HG02588 (cell line): ENCODE data around the gene XPO6.
A peak's percentile ranks its signal among the peaks of the same experiment; 100 is the strongest.

Source experiments
- ATAC-seq: cut with Tn5 transposase; IDR thresholded peaks from one replicate; pipeline ENCODE4 v1.9.1; 2021; ENCODE audit warnings: mild to moderate bottlenecking, moderate library complexity; ENCODE audit not compliant: unreplicated experiment

The XPO6 gene

DNA sequence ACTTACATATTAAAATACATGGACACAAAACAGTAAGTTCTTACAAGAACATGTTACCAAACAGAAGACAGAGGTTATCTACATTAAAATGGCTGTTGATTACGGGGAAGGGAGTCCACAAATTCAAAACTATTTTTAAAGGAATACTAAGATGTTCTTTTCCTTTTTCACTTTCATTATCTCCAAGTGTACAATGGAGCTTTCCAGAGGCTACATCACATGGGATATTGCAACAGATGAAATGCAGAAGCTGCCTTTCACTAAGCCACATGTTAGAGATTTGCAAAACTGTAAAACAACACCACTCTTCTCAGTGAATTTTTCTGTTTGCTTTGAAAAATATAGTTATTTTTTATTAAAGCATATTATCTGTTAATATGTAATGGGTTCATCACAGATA, 53.6 kb downstream of the XPO6 start:
- ATAC-seq = no peak

DNA sequence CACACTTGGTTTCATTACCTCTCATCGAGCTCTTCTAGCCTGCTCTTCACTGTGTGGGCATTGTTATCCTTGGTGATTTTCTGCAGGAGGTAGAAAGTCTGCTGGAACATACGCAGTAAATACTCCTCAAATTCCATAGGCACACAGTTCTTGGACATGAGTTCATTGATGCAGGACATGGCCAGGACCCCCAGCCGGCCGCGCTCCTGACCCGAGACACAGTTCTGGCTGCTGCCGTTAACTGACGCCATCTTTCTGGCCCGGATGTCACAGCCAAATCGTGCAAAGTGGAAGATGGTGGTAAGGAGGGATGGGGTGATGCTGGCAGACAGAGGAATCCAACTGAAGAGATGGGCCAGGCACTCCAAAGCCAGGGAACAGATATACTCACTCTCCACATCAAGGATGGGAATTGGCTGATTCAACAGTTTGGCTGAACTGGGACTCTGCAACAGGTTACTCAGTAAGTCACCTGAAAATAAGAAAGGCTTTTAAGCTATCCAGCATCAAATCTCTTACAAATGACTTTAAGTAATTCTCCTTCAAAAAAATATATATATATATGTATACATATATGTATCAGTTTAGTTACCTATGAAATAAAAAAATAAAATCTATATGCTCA, 55.6 kb downstream of the XPO6 start:
- ATAC-seq = no peak

DNA sequence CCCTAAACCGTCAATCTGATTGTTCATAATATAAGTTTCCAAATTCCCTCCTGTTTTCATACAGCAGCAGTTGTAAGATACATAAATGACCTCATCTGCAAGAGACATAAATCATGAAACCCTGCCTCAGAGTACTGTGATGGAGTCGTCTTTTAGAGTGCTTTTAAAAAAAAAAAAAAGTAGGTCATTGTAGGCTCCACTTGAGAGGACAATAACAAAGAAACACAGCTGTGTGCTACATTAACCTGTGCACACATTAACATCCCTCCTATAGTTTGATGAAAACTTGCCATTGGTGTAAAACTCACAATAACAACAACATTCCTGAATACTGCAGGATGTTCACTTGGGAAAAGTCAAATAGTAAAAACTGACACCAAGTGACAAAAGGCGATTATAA, 56.5 kb downstream of the XPO6 start:
- no peak for ATAC-seq

DNA sequence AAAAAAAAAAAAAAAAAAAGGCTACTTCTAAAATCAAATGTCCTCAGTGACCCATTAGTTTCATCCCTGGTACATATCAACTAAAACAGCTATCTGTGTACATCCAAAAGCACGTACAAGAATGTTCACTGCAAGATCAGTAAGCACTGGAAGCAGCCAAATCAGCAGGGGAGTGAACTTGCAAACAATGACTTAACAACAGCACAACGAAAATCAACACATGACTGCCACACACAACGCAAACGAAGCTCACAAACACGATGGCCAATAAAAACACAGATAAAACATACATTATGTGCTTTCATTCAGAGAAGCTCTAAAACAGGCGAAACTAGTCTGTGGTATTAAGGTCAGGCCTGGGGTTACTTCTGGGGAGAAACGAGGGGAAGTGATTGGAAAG, 60.6 kb downstream of the XPO6 start:
- no peak for ATAC-seq

DNA sequence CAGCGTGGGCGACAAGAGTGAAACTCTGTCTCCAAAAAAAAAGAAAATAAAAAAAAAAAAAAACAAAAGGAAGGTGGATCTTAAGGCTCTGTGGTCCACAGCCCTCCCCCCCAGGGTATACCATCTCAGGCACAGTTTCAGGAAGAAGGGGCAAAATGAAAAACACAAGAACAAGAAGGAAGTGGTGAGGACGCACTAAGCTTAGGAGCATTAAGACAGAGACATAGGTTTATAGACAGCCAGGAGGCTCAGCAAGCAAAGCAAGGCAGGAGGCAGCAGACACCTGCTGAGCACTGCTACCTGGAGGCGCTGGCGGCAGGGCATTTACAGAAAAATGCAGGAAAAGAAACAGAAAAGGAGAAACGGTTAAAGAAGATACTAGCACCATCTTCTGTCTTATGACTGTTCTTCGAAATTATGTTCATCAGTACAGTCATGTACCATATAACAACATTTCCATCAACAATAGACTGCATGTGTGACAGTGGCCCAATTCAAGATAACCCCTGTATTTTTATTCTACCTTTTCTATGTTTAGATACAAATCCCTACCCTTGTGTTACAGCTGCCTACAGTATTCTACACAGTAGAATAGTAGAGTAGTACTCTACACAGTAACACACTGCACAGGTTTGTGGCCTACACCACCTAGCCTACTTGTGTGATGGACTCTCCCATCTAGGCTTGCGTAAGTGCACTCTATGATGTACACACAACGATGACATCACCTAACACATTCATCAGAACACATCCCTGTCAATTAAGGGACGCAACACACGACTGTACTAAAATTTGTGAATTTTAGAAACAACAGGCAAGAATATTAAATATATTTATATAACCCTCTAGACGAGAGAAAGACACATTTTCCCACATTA, 62.5 kb downstream of the XPO6 start:
- no peak for ATAC-seq

DNA sequence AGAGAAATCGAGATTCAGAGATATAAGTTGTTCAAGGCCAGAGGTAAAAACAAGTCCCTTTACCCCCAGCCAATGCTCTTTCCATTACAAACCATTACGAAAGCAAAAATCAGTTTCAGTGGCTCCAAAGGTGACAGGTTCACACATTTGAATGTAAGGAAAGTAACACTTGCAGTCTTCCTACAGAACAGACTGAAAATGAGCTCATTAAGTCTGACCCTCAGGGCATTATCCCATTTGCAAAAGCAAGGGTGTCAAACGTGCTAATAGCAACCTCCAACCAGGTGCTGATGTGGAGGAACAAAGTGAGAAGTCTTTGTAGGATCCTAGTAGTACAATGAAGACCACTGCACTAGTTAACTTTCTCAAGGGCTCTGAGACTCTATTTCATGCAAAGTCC, 65.2 kb downstream of the XPO6 start:
- ATAC-seq = no peak

DNA sequence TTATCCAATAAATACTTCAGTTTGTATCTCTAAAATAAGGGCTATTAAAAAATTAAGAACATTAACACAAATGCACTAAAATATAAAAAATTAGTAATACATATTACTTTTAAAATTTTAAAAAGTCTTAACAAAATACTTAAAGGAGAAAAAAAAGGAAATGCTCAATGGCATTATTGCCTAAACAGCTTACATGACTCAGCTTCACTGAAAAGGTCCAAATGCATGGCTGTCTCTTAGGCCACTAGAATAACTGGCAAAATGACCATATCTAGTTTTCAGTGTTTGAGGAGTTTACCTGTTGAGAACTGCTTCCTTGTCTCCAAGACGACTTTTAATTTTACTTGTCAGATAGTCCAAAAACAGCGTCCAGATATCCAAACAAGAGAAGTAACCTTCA, 66.0 kb downstream of the XPO6 start:
- ATAC-seq = no peak

DNA sequence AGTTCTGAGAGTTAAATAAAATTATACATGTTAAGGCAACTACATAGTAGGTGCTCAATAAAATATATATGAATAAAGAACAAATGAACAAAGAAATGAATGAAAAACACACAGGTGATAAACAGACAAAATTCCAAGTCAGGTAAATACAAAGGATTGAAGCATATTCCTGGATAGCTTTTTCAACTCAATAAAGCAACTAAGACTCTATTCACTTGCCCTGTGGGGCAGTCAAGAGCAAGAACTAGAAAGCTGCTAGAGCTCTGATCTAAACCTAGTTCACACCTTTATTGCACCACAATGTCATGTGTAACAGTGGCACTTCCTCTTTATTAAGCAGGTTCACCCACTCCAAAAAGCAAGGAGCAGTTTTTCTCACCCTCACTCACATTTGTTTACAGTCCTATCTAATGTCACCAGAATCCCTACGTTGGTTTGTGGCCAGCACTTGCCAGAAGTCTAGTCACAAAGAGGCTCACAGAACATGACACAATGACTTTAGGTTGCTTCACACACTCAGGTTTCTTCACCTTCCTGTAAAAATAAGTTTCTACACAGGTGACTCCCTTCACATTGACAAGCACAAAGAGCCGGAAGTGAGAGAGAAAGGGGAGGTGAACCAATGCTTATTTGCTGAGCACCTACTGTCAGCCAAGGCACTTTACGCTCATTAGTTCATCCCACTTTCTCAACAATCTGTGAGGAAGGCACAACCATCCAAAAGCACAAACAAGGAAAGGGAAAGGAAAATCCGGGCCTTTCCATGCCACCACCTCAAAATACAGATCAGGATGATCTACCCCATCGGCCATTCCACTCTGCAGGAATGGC, 70.8 kb downstream of the XPO6 start:
- peak; percentile 54 for ATAC-seq

DNA sequence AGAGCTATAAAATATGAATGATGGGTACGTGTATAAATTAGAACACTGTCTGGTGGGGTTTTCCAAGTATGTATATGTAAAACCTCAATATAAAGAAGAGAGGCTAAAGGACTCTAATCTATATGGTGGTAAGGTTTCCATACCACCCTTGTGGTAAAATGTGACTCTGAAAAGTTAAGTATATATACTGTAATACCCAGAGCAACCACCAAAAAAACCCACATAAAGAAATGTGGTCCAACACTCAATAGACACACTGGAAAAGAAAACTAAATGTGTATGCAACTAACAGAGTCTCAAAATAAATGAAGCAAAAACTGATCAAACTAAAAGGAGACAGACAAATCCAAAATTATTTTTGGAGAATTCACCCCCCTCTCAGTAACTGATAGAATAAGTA, 72.2 kb downstream of the XPO6 start:
- no peak for ATAC-seq

DNA sequence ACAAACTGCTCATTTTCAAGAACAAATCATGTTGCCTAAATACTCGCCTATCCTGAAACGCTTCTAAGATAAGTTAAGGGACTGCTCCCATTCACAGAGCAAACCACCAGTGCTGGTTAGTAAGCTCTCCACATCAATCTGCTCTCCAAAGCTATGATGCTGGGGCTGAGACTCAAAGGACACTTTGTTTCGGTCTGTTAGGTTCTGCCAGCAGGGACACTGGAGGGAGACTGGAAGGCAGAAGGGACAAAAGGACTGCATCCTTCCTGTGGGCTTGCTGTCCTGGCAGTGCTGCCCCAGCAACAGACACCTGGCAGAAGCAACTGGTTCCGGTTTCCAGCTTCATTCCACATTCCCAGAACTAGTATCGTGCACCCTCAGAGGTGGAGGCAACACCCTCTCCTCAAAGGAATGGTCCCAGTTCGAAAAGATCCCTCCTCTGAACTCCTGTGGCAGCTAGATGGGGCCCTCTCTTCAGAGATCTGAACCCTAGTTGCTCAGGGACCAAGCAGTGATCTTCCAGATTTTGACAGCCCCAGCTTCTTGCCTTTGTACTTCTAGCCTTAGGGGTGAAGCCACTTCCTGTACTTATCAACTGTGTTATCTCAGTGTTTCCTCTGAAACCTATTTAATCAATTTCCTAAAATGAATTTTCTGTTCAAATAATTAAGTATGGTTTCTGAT, 74.9 kb downstream of the XPO6 start:
- no peak for ATAC-seq

DNA sequence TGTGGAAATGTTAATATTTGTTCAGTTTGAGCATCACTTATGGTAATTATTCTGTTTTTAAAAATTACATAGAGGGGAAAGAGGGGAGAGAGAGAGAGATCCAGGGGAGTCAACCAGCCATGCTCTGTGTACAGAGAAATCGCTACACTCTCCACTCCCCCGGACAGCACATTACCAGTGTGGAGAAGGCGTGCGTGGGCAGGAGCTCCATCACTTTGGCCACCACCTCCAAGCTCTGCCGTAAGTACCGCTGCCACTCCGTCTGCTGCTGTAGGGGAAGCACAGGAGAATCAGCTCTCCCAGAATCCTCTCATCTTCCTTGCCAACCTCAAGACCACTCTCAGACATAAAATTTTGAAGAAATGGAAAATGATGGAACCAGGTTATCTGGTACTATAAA, 78.1 kb downstream of the XPO6 start:
- no peak for ATAC-seq

DNA sequence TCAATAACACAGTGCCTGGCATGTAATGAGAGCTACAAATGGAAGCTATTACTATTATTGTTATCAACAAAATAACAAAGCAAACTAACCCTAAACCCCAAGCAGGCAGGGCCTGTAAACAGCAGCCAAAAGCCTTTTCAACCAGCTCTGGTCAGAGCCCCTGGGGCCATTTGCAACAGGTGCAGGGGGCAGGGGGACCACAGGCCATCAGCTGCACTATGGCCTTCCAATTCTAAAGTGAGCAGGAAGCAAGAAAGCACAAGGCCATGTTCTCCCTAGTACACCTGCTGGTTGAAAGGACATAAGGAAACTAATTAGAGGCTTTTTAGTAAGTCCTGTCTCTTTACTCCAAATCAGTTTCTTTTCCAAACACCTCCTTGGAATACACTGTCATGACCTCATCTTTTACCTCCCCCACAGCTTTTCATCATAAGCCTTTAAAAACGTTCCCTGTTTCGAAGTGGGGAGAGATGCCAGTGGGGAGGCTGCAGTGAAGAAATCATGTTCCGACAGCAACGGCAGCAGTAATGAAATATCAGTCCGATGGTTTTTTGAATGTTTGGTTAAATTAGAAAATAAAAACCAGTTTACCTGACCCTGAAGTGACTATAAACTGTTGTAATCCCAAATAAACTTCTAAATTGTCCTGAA, 79.9 kb downstream of the XPO6 start:
- no peak for ATAC-seq

DNA sequence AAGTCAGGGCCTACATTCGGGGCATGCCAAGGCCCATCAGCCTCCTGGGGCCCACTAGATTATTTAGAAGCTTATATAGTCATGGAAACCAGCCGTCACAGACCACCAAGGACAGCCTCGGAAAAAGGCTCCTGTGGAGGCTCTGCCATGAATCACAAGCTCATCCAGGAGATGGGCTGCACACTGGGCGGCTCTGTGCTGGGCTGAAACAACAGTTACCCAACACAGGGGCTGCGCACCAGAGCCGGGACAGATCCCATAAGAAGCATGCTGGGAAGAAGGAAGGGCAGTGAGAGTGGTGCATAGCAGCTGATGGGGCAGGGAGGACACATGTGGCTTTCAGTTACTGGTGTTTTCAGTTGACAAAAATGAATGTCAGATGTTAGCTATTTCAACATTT, 80.6 kb downstream of the XPO6 start:
- ATAC-seq = no peak

DNA sequence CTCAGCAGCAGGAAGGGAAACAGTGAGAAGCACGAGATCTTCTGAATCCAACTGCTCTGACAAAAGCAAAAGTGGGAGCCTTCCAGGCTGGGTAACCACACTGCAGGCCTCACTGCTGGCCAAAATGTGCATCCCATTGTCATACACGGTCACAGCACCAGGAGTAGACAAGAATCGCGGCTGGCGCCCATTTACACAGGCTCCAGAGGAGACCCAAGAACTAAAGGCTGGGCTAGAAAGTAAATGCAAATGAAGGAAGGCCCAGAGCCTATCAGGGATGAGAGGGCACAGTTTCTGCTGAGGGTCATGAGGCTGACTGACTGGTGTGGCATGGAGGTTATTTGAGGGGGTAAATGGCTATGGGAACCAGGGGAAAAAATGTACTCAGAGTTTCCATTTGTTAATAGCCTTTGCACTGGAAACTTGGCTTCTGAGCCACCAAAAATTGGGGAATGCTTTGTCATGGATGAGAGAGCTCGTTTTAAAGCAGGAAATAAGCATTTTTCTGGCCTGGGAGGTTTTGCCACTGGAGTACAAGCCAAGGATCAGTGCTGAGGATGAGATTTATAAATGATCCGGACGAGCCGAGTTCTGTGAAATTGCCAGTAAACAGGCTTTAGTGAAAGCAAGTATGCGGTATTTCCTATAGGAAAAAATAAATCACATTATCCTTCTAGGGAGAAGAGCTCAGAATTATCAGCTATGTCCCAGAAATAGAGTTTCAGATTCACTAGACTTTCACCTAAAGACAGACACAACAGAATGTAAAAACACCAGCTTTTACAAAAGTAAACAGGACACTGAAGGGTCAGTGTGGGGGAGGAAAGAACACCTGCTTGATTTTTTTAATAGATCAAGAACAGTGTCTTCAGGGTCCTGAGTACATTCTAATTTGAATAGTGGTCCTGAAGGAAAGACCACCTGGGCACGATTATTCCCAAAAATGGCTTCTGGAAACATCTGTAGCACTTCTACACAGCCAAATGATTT, 81.4 kb downstream of the XPO6 start:
- no peak for ATAC-seq

DNA sequence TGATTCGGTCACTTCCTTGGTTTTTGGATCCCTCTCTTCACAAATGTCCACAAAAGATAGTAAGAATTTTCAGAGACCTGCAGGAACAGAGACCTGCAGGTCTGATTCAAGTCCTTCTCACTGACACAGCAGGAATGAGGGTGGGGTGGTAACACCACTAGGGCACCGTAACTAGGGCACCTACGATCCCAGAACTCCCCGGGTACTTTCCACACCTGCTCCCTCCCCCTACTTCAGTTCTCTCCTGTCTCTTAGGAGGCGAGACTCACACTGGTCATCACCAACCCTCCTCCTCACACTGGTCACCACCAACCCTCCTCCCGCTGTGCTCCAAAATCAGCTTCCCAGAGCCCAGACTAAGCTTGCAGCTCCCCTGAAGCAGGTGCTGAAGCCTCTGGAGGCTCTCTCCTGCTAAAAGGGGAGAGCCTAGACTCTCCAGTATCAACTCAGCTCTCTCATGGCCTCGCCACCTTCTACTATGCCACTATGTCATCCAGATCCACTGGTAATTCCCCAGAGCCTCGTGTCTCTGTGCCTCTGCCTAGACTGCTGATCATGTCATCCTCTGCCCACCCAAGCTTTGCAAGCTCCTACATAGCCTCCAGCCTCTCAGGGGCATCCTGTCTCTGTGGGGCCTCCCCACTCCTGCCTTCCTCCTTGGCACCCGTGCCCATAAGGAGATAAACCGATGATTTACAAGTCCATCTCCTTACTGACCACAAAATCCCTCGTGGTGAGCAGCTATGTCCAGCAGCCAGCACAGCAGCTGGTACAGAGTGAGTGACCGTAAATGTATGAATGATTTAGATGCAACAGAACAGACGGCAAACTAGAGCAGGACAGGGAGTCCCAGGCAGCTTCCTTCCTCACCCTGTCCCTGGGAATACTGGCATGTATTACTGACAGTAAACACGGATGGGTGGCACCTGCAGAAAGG, 84.8 kb downstream of the XPO6 start:
- ATAC-seq = no peak

DNA sequence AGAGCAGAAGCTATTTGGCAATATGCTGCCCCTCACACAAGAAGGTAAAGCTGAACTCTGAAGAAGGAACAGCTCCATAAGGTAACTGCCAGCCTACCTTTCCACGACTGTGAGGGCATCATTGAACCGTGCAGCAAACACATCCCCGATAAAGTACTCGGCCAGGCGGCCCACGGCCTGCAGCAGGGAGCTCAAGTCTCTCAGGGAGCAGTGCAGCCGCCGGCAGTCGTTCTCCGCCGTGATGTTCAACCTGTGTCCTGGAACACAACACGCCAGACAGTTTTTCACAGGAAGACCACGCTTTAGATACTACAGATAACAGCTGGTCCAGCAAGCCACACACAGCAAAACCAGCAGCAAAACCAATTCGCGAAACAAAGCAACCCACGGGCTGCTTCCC, 86.2 kb downstream of the XPO6 start:
- ATAC-seq = no peak

DNA sequence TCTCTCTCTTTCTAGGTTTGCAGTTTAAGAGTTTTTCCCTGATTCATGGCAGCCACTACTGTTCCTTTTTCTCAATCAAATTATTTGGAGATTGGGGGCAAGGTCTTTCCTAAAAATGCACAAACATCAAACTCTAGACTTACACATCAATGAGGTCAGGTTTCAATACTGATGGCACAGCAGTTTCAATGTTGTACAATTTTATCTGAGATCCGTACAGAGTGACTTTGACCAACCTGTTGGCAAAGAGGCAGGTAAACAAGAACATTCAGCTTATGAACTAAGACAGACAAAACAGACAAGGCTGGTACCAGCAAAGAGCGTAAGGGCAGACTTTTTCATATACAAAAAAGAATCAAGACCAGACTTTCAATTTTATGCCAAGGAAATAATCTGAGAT, 90.2 kb downstream of the XPO6 start:
- no peak for ATAC-seq

DNA sequence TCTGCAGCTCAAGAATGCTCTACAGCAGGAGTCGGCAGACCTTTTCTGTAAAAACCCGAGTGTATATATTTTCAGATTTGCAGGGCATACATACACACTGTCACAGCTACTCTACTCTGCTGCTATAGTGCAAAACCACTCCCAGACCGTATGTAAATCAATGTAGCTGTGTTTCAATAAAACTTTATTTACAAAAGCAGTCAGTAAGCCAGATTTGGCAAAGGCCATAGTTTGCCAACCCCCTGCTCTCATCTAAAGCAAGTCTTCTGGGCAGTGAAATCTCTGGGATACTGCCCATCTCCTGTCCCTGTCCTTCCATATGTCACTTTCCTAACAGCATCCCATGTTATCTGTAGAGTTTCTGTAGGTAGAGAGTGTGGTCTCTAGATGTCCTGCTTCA, 91.0 kb downstream of the XPO6 start:
- no peak for ATAC-seq
